Left ventricle myocardium inferior (tissue), 1 donor: ENCODE measurements around the gene VPS13D. TPM values are rescaled to one million over a fixed set of nuclear protein-coding genes. Genes with fewer than 3 reads are reported as not detected.

ENCODE experiments used
- DNase-seq: peaks from one replicate; pipeline ENCODE4 v3.0.0-alpha.2; 2020
- H3K27ac ChIP-seq: fragments of 200-600 bp; replicated peaks from 2 replicates; pipeline ENCODE4 v1.8.0; 2021
- H3K27me3 ChIP-seq: fragments of 200-600 bp; 2 replicates; pipeline ENCODE4 v1.8.0; 2021; ENCODE audit warnings: low read depth
- H3K36me3 ChIP-seq: fragments of 200-600 bp; 2 replicates; pipeline ENCODE4 v1.8.0; 2021
- H3K4me1 ChIP-seq: fragments of 200-600 bp; 2 replicates; pipeline ENCODE4 v1.8.0; 2021
- H3K4me3 ChIP-seq: fragments of 200-600 bp; 2 replicates; pipeline ENCODE4 v1.8.0; 2021; ENCODE audit warnings: mild to moderate bottlenecking, moderate library complexity
- H3K9me3 ChIP-seq: fragments of 200-600 bp; replicated peaks from 2 replicates; pipeline ENCODE4 v1.8.0; 2021
- intact Hi-C: fragments of 100-400 bp; cut with micrococcal nuclease; formaldehyde crosslinking; loops from one replicate; pipeline ENCODE4 v1.11.0; 2022
- total RNA-seq: library from RNA; stranded (reverse); fragmentation: NEBNext Ultra II Directional; extraction: Animal tissue kit (Norgen Biotek cat#: 25700); gene quantifications from one replicate; pipeline ENCODE4 v1.2.1, GENCODE V29; 2021
- TF ChIP-seq, protein P1 (sequence below): fragments of 200-600 bp; IDR thresholded peaks from 2 replicates; pipeline ENCODE4 v1.8.0; 2021; ENCODE audit warnings: antibody characterized with exemption, mild to moderate bottlenecking, borderline replicate concordance
- donor health status: DM: no; HTN: yes; CAD: no; lungs with severe emphysema.

The VPS13D gene
- total RNA-seq, 1 donor from 2014 or later: 71.6 TPM

DNA sequence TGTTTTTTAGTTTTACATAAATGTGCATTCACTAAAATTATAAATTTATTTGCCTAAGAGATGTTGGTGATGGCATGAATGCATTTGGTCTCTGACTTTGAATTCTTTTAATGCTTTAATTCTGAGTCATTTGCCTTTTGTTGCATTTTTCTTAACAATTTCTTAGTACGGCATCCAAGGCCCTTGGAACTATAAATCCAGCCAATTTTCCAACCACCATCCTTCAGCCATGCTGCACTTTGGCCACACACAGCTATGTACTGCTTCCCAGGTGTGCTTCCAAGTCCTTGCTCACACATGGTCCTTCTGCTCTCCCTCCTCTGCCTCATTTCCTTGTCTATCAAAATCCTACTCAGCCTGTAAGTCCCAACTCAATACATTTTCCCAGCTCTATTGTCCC is 227.1 kb downstream of the VPS13D start:
- H3K27me3 ChIP-seq: no peaks in the 10 kb centered on the region
- TF ChIP-seq, protein P1, sequence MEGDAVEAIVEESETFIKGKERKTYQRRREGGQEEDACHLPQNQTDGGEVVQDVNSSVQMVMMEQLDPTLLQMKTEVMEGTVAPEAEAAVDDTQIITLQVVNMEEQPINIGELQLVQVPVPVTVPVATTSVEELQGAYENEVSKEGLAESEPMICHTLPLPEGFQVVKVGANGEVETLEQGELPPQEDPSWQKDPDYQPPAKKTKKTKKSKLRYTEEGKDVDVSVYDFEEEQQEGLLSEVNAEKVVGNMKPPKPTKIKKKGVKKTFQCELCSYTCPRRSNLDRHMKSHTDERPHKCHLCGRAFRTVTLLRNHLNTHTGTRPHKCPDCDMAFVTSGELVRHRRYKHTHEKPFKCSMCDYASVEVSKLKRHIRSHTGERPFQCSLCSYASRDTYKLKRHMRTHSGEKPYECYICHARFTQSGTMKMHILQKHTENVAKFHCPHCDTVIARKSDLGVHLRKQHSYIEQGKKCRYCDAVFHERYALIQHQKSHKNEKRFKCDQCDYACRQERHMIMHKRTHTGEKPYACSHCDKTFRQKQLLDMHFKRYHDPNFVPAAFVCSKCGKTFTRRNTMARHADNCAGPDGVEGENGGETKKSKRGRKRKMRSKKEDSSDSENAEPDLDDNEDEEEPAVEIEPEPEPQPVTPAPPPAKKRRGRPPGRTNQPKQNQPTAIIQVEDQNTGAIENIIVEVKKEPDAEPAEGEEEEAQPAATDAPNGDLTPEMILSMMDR: no peak
- H3K4me3 ChIP-seq: no peak overlapping the region
- peaks cover 26% of the 10 kb centered on the region for H3K36me3 ChIP-seq
- H3K4me1 ChIP-seq: peaks cover 100% of the 10 kb centered on the region
- DNase-seq: no peak
- intact Hi-C loops: no loop called here
- H3K9me3 ChIP-seq: no peaks in the 10 kb centered on the region
- peak overlapping the region; percentile 79 for H3K27ac ChIP-seq

DNA sequence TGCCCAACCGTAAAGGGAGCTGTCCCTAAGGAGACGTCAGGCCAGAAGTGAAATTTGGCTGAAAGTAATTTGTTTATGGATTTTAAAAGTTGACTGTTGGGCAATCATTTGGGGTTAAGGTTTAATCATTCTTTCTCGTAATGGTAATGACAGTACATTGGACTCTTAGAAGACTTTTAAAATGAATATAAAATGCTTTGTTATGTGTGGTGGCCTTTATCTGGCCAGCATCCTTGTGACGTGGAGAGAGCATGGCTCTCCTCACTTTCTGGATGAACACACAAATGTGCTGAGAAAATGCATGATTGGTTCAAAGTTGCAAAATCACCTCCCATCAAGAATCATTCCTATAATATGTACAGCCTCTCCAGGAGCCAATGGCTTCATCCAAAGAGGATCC is 227.9 kb downstream of the VPS13D start:
- Histone ChIP-seq H3K9me3 (no peaks in the 10 kb centered on the region), H3K4me3 (no peak overlapping the region), H3K36me3 (peaks cover 34% of the 10 kb centered on the region), H3K4me1 (peaks cover 100% of the 10 kb centered on the region), H3K27me3 (no peaks in the 10 kb centered on the region), H3K27ac (peak overlapping the region; percentile 79)
- no peak for DNase-seq
- TF ChIP-seq, protein P1: no peak
- intact Hi-C loops: no loop called here

- peak overlapping the region; percentile 79 for H3K27ac ChIP-seq
These were observed 228.7 kb downstream of the VPS13D start for GRCh38 chr1:12458571-12458970.

GRCh38 chr1:12460121-12460520 is 230.3 kb downstream of the VPS13D start:
- Histone ChIP-seq H3K9me3 (no peaks in the 10 kb centered on the region), H3K4me1 (peaks cover 100% of the 10 kb centered on the region), H3K27me3 (no peaks in the 10 kb centered on the region), H3K4me3 (peak overlapping the region; percentile 10), H3K36me3 (peaks cover 40% of the 10 kb centered on the region), H3K27ac (peak overlapping the region; percentile 79)
- TF ChIP-seq, protein P1: no peak
- intact Hi-C loops: no loop called here
- peak; percentile 62 for DNase-seq

More at GRCh38 chr1:12458571-12458970, 228.7 kb downstream of the VPS13D start:
- intact Hi-C loops: no loop called here
- TF ChIP-seq, protein P1: no peak
- Histone ChIP-seq H3K36me3 (peaks cover 40% of the 10 kb centered on the region), H3K4me3 (no peak overlapping the region), H3K4me1 (peaks cover 100% of the 10 kb centered on the region), H3K27me3 (no peaks in the 10 kb centered on the region), H3K9me3 (no peaks in the 10 kb centered on the region)
- no peak for DNase-seq

DNA sequence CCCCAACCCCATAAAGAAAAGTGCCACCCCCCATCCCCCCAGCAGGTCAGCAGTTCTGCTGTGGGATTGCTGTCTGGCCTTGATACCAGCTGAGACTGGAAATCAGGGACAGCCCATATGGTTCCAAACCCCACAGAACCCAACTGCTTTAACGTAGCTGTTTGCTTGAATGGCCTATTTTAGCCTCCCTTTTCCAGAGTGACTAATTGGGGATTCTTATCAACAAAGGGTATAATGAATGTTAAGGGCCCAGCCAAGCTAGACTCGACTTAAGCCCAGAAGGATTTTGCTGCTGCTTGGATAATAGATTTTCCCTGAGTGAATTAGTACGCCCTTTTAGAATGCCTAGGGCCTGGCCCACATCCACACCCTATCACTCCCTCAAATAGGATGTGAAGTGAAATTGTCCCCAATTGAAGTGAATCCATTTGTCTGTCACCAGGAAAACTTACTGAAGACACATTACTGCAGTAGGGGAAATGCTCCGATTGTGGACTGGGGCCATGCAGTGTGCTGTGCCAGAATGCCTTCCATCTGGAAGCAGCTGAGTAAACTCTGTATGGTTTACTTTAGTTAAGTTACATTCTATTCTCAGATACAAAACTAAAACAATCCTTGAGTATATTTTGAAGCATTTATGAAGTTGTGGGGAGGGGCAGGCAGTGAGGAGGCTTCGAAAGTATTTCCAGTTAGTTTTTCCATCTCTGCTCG is 231.2 kb downstream of the VPS13D start:
- H3K4me3 ChIP-seq: peak overlapping the region; percentile 10
- TF ChIP-seq, protein P1: no peak
- DNase-seq: peak; percentile 69
- intact Hi-C loops: no loop called here
- H3K9me3 ChIP-seq: no peaks in the 10 kb centered on the region
- peaks cover 43% of the 10 kb centered on the region for H3K36me3 ChIP-seq
- peaks cover 95% of the 10 kb centered on the region for H3K4me1 ChIP-seq
- peak overlapping the region; percentile 79 for H3K27ac ChIP-seq
- H3K27me3 ChIP-seq: no peaks in the 10 kb centered on the region
